GM19023 (cell line): ENCODE results near the gene MAT2A.
"Not testable (repeated sequence)": the region's sequence is repeated elsewhere in the genome, so short reads cannot be mapped to it uniquely, and the experiment has no call there.

Experiments used
- ATAC-seq: cut with Tn5 transposase; IDR thresholded peaks from one replicate; pipeline ENCODE4 v1.9.1; 2021; ENCODE audit warnings: mild to moderate bottlenecking, moderate library complexity; ENCODE audit not compliant: unreplicated experiment

Gene MAT2A

DNA sequence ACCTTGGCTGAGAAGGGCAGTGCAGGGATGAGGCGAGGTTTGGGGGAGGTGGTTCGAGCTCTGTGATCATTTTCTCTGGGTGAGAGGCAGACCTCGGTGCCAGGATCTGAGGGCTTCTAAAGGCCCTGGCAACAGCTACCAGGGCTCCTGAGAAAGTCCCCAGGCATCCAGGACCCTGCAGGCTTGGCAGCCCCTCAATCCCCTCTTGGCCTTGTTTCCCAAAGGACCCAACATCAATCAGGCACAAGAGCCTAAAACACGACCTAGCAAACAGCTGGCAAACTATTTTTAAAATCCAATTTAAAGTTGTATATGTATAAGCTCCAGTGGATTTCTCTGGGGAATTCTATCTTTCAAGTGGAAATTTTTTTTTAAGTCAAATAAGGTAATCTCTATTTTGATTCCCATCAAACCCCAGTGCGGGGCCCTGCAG lies 15.0 kb upstream of the MAT2A start:
- no peak for ATAC-seq

- ATAC-seq = no peak
Measured at GRCh38 chr2:85524336-85524908, 14.5 kb upstream of the MAT2A start.

DNA sequence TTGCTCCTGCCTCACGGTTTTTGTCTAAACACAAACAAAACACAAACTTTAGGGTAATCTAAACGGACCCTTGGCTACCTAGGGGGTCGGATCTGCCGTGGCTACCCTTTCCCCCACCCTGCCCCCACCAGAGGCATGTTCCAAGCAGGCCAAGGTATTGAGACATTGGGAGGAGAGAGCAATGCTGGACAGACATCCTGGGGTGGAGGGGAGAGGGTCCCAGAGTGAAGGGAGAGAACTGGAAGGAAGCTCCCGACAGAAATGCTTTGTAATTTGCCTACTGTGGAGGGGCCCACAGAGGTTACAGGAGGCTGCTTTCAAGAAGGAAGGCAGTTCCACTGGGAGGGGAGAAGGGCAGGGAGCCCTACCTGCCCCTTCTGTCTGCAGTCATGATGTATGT lies 13.9 kb upstream of the MAT2A start:
- ATAC-seq = no peak

- no peak for ATAC-seq
Measured at GRCh38 chr2:85525567-85525966, 13.4 kb upstream of the MAT2A start.

DNA sequence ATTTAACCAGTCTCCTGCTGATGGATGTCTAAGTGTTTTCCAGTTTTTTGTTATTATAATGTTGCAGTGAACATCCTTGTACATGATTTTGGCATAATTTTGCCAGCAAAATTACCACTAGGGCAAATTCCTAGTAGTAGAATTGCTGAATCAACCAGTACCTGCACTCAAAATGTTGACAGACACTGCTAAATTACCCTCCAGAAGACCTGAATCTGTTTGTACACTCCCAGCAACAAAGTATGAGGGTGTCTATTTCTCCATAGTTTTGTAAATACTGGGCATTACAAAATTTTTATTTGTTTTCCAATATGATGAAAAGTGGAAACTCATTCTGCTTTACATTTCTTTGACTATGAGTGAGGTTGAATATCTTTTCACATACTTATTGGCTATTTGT lies 11.2 kb upstream of the MAT2A start:
- ATAC-seq = no peak

GRCh38 chr2:85528355-85528754 lies 10.6 kb upstream of the MAT2A start:
- ATAC-seq = no peak

GRCh38 chr2:85529809-85530208 lies 9.2 kb upstream of the MAT2A start:
- no peak for ATAC-seq

- ATAC-seq = no peak
Measured at GRCh38 chr2:85531589-85531988, 7.4 kb upstream of the MAT2A start.

DNA sequence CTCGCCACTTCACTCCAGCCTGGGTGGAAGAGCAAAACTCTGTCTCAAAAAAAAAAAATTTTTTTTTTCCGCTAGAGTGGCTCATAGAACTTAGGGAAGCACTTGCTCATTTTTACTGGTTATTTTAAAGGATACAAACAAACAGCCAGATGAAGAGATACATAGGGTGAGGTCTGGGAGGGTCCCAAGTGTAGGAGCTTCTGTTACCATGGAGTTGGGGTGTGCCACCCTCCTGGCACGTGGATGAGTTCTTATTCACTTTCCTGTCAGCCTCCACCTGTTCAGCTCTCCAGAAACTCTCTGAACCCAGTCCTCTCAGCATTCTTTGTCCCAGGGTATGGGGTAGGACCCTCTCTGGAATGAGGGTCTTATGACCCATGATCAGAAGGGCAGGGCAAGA lies 4.9 kb upstream of the MAT2A start:
- no peak for ATAC-seq

DNA sequence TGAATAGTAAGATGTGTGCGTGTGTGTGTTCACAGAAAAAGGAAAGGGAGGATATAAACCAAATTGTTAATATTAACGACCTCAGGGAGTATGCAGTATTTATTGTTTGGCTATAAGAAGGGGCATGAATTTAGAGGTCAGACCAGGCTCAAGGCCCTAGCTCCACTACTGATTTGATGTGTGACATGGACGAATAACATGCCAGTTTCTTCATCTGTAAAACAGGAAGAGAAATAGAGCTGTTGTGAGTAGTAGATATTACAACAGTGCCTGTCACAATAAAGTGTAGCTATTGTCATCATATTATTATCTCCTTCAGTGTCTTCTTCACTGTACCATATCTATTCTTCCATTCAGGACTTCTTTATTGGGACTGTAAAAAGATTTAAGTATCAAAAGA lies 4.1 kb upstream of the MAT2A start:
- no peak for ATAC-seq

DNA sequence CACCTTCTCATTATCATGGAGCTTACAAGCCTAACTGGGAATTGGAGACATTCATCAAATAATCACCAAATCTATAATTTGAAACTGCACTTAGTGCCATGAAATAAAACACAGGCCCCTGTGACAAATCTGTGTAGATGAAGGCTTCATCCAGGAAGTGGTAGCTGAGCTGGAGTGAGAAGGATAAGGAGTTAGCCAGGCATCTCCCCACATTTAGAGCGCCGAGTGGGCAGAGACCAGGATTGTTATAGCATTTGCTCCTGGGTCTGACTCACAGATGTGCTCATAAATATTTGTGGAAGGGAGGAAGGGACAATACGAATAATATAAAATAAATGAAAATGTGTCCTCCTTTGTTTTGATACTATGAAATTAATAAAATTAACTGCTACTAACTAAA lies 2.5 kb upstream of the MAT2A start:
- no peak for ATAC-seq

GRCh38 chr2:85537600-85538506 lies 1.1 kb upstream of the MAT2A start:
- no peak for ATAC-seq

DNA sequence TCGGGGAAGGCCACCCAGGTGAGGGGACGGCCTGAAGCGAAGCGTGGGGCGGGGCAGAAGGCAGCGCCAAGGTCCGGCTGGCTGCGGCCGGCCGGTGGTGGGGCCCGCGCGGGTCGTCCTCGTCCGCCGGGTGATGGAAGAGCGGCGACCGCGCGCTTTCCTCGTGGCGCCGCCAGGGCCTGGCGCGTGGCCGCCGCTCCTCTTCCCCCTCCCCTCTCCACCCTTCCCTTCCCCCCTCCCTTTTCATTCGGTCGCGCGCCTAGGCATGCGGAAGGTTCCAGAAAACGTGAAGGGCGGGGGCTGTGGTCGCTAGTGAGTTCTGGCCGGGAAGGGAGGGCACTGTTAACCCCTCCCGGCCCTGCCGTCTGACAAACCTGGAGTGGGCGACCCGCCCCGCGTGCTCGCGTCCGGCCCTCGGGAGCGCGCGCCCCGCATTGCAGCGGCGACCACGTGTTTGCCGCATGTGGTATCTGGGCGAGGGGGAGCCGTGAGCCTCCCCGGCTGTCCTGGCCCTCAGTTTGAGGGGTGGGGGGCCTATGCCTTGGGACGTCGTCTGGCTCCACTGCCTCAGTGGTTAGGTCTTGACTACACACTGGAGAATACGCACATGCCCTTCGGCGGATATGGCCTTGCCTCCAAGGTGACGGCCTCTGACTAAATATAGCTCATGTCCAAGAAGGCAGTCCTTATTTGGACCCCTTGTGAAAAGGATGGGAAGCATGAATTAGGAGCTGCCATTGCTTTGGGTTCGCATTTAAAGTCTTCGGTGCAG lies 579 bp downstream of the MAT2A start:
- ATAC-seq = peak; percentile 39

DNA sequence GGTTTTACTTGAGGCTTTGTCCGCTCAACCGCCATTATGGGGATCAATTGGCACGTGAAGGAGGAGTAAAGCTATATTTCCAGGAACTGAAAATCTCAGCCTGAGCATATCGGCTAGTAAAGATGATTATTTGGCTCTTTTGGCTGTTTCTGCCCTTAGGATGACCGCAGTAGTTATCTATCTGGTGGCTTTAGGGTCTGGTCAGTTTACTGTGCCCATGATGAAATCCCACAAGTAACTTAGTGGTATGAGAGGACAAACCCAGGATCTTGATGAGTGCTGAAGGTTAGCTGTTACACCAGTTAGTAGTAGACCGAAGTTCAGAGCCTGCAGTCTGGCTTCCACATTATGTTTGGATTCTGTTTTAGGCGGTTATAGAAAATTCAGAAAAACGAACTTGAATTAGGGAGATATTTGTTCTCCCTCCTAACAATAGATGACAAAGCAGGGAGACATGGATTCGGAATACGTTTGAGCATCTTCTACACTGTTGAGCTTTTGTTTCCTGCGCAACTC lies 1.2 kb downstream of the MAT2A start:
- ATAC-seq = no peak

DNA sequence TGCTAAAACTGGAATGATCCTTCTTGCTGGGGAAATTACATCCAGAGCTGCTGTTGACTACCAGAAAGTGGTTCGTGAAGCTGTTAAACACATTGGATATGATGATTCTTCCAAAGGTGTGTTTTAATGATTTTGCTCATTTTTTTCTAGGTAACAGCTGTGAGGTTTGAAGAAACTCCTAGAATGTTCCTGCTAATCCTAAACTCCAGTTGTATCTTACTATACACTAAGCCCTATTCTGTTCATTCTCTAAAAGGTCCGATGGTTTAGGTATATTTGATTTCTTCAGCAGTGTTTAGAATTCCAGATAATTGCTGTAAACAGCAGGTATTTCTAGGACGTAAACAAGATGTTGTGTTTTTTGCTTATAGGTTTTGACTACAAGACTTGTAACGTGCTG lies 2.3 kb downstream of the MAT2A start:
- ATAC-seq = no peak

- ATAC-seq = no peak
Measured at GRCh38 chr2:85541753-85542457, 2.9 kb downstream of the MAT2A start.

DNA sequence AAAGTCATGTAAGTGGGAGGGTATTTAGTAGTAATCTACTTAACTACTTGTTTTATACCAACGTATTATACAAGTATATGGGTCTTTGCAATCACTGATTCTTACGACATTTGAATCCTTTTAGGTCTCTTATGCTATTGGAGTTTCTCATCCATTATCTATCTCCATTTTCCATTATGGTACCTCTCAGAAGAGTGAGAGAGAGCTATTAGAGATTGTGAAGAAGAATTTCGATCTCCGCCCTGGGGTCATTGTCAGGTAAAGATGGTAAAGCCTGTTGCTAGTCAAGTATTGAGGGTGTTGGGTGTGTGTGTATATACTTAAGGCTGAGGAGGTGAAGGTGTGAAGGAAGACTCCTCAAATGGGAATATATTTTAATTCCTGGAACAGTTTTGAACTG lies 3.8 kb downstream of the MAT2A start:
- ATAC-seq = no peak

GRCh38 chr2:85544254-85544691 lies 5.3 kb downstream of the MAT2A start:
- ATAC-seq = not testable (repeated sequence)

DNA sequence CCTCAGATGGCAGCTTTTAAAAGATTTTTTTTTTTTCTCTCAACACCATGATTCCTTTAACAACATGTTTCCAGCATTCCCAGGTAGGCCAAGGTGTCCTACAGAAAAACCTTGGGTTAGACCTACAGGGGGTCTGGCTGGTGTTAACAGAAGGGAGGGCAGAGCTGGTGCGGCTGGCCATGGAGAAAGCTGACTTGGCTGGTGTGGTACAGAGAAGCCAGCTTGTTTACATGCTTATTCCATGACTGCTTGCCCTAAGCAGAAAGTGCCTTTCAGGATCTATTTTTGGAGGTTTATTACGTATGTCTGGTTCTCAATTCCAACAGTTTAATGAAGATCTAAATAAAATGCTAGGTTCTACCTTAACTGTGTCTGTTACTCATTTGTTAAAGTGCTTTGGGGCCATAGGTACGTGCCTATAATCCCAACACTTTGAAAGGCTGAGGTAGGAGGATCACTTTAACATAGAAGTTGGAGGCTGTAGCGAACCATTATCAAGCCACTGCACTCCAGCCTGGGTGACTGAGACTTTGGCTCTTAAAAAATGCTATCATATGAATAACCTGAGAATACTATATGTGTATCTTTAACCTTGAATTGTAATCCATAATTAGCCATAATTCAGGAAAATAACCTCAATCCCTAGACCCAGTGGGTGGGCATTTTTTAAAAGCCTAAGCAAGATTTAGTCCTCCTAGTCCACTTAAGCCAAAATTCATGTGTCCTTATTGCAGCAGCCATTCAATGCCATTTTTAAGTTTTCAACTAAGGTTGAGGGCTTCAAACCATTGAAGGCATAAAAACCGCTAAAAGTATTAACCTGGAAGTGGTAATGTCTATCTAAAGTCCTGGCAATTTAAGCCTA lies 6.2 kb downstream of the MAT2A start:
- not testable (repeated sequence) for ATAC-seq

DNA sequence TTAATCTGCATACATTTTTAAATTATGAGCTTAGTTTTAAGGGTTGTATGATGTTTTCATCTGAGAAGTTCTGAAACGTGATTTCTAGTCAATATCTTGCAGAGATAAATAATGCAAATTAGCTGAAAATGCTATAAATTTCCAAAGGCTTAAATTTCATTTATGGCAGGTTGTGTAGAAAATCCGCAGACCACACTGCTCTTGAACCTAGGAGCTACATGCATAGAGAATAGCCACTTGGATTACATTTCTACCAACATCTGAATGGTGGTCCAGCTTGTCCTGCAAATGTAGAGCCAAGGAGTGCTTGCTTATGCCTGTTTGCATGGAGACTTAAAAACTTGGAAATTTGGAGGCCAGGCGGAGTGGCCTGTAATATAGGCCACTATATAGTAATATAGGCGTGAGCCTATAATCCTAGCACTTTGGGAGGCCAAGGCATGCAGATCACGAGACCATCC lies 6.8 kb downstream of the MAT2A start:
- ATAC-seq = no peak
